Bone marrow (tissue), 2 donors: ENCODE measurements around the gene ALDH3A2.
"Not testable (repeated sequence)": the region's sequence is repeated elsewhere in the genome, so short reads cannot be mapped to it uniquely, and the experiment has no call there.

Source experiments
- DNase-seq, 2 donors: peaks; one replicate each; lab custom pipeline; 2025; lab: John Stamatoyannopoulos, UW

Gene ALDH3A2

DNA sequence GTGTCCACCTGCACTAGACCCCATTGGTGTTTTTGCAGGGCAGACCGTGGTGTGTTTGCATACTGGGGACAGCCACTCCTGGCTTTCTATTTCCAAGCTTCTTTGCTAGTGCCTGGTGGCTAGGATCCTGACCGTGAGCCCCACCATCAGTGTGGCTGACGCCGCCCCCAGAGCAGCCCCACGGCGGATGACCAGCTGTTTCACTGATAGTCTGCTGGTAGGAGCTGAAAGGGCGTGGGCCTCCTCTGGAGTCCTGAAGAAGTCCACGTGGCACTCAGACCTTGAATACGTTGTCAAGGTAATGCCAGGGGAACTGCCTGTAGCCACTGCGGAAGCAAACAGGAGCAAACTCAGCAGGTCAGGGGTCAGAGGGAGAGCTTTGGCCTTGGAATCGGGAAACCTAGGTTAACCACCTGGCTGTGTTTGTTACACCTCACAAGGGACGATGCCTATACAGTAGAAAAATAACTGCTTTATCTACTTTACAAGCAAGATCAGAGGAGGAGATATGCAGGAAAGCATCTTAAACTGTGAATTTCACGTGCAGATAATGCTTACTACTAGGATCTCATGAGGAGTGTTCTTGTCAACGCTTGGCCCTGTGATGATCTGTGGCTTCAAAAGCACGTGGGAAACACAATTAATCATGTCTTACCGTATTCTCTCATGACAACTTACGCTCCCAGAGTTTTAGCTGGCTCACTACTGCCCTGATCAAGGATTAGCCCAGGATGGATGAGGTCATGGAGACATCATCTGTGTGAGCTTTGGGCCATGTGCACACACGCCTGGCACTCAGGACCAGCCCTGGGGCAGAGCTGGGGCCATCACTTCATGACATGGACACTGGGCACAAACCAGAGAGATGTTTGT lies 30.3 kb downstream of the ALDH3A2 start:
- no peak for DNase-seq

GRCh38 chr17:19683117-19683516 lies 34.6 kb downstream of the ALDH3A2 start:
- DNase-seq: no peak

DNA sequence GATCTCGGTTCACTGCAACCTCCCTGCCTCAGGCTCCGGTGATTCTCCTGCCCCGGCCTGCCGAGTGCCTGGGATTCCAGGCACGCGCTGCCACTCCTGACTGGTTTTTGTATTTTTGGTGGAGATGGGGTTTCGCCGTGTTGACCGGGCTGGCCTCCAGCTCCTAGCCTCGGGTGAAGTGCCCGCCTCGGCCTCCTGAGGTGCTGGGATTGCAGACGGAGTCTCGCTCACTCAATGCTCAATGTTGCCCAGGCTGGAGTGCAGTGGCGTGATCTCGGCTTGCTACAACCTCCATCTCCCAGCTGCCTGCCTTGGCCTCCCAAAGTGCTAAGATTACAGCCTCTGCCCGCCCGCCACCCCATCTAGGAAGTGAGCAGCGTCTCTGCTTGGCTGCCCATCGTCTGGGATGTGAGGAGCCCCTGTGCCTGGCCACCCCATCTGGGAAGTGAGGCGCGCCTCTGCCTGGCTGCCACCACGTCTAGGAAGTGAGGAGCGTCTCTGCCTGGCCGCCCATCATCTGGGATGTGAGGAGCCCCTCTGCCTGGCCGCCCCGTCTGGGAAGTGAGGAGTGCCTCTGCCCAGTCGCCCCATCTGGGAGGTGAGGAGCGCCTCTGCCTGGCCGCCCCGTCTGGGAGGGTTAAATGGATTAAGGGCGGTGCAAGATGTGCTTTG lies 36.5 kb downstream of the ALDH3A2 start:
- not testable (repeated sequence) for DNase-seq

DNA sequence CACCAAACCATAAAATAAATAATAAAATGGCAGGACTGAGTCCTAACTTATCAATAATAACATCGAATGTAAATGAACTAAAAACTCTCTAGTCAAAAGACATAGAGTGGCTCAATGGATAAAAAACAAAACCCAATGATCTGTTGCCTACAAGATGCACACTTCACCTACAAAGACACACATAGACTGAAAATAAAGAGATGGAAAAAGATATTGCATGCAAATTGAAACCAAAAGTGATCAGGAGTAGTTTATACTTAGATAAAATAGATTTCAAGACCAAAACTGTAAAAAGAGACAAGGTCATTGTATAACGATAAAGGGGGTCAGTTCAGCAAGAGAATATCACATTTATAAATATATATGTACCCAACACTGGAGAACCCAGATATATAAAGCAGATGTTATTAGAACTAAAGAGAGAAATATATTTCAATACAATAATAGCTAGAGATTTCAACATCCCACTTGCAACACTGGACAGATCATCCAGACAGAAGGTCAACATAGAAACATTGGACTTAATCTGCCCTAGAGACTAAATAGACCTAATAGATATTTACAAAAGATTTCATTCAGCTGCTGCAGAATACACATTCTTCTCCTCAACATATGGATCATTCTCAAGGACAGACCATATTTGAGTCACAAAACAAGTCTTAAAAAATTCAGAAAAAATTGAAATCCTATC lies 38.0 kb downstream of the ALDH3A2 start:
- DNase-seq: no peak

- DNase-seq: no peak
Measured at GRCh38 chr17:19702217-19702641, 53.7 kb downstream of the ALDH3A2 start.

DNA sequence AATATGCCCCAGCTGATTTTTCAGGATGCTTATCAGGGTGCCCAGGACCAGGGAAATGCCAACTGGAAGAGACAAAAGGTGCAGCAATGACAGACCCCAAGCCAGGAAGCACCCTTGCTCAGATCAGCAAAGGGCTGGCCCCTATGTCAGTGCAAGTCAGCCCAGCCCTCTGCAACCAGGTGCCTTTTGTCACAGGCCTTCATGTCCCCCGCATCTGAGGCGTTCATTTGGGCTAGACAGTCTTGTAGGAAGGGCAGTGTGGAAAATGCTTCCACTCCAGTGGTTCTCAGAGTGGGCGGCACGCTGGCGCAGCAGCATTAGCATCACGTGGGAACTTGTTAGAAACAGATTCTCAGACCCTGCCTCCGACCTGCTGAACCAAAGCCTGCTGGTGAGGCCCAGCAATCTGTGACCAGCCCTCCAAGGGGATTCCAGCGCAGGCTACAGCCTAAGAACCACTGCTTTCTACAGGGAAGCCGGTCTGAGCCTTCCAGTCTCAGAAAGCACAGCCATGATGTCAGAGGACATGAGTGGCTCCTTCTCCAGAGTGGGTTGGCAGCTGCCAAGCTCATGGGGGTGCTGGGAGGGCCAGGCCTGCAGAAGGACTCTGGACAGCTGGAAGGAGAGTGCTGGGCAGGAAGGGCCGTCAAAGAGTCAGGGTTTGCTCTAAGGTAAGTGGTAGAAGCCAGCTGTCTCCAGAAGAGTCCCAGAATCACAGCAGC lies 54.7 kb downstream of the ALDH3A2 start:
- DNase-seq: no peak

- DNase-seq: no peak
Measured at GRCh38 chr17:19703828-19704613, 55.5 kb downstream of the ALDH3A2 start.

GRCh38 chr17:19705201-19705600 lies 56.6 kb downstream of the ALDH3A2 start:
- DNase-seq: no peak

- DNase-seq: no peak
Measured at GRCh38 chr17:19705771-19706770, 57.5 kb downstream of the ALDH3A2 start.

GRCh38 chr17:19706791-19707727 lies 58.5 kb downstream of the ALDH3A2 start:
- DNase-seq: no peak

GRCh38 chr17:19707728-19708221 lies 59.2 kb downstream of the ALDH3A2 start:
- DNase-seq: no peak

DNA sequence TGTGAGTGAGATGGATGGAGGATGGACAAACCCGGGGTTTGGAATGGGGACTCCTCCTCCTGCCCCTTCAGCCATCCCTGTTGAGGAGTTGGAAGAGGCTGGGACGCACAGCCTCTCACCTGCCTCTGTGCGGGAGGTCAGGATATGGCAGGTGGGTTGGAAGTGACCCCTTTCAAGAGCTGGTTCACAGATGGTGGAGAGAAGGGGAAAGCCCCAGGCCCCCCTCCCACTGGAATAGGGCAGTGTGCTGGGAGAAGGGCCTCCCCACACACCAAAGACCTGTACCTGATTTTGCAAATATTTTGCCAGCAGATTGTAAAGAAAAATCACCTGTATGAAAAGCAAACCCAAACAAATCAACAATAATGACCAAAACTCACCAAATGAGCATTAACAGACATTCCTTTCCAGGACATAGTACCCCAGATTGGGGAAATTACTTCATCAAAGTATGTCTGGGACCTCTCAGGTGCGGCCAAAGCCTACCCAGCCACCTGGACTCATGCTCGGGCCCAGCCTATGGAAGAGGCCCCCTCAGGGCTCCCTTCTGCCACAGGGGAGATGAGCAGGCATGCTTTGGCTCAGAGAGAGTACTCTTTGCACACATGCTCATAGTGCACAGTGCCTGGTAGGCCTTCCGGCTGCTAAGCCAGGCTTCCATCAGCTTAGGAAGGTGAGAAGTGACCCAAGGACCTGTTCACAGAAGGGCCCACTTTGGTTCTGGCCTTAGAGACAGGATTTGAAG lies 60.1 kb downstream of the ALDH3A2 start:
- no peak for DNase-seq

DNA sequence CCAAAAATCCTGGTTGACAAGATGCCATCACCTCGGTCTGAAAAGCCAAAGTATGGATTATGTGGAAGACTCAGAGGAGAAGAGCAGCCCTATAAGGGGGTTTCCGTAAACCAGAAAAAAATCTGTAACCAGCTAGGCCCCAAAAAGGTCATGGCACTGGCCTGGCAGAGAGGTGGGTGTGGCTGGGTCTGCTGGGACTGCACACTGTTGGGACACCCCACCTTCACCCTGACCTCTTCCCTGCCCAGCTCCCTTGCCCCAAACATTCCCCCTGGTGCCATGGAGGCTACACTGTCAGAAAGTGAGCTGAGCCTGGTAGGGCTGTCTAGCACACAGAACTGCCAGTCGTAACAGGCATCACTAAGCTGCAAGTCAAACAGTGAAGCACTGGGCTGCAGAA lies 61.3 kb downstream of the ALDH3A2 start:
- DNase-seq: no peak

GRCh38 chr17:19712436-19713004 lies 64.0 kb downstream of the ALDH3A2 start:
- DNase-seq: no peak

- no peak for DNase-seq
Measured at GRCh38 chr17:19713462-19713861, 64.9 kb downstream of the ALDH3A2 start.

DNA sequence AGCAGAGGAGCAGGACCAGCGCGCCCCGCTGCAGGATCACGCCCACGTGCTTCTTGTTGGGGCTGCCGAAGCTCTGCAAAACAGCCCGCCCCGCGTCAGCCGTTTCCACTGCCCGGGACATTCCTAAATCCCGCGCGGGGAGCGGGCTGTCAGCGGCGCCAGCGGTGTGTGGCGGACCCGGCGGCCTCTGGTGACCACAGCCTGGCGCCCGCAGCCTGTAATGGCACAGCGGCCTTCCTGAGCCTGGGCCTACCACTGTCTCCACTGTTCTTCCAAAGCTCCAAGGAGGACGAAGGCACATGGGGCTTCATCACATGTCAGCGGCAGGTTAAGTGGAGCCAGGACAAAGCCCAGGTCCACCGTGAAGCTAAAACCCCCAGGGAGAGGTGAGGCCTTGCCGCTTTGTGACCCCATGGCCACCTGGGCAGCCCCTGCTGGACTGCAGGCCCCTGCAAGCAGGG lies 65.4 kb downstream of the ALDH3A2 start:
- no peak for DNase-seq
